ENCODE results near the gene VEZT.

Gene VEZT

GRCh38 chr12:95205685-95206084 lies 11.9 kb upstream of the VEZT start:
- Histone ChIP-seq H3K27me3 (no peaks in the 10 kb centered on the region), H3K9me3 (no peaks in the 10 kb centered on the region), H3K4me2 (no peak overlapping the region), H3K4me1 (peaks cover 53% of the 10 kb centered on the region), H3K9ac (no peak overlapping the region), H3K27ac (peak overlapping the region; percentile 51), H4K20me1 (no peaks in the 10 kb centered on the region), H3K36me3 (0 out of 2 replicates have a peak, but pooled peaks cover 3% of the 10 kb centered on the region), H3K4me3 (no peak overlapping the region)
- no peak for TF ChIP-seq Cebpa-rat (IDR thresholded peaks at IDR 0.05)

GRCh38 chr12:95206916-95207315 lies 10.7 kb upstream of the VEZT start:
- H3K4me2 ChIP-seq: no peak overlapping the region

GRCh38 chr12:95207407-95207806 lies 10.2 kb upstream of the VEZT start:
- Histone ChIP-seq H3K9ac (no peak overlapping the region), H3K4me3 (no peak overlapping the region), H3K36me3 (0 out of 2 replicates have a peak, but pooled peaks cover 3% of the 10 kb centered on the region), H3K4me2 (no peak overlapping the region), H3K27me3 (no peaks in the 10 kb centered on the region), H3K4me1 (peaks cover 40% of the 10 kb centered on the region), H3K9me3 (no peaks in the 10 kb centered on the region), H3K27ac (no peak overlapping the region), H4K20me1 (no peaks in the 10 kb centered on the region)
- TF ChIP-seq Cebpa-rat (IDR thresholded peaks at IDR 0.05): no peak

More at GRCh38 chr12:95206916-95207315, 10.7 kb upstream of the VEZT start:
- no peaks in the 10 kb centered on the region for H4K20me1 ChIP-seq
- H3K36me3 ChIP-seq: 0 out of 2 replicates have a peak, but pooled peaks cover 3% of the 10 kb centered on the region
- TF ChIP-seq Cebpa-rat (IDR thresholded peaks at IDR 0.05): no peak
- peaks cover 41% of the 10 kb centered on the region for H3K4me1 ChIP-seq
- H3K4me3 ChIP-seq: no peak overlapping the region
- H3K27ac ChIP-seq: no peak overlapping the region
- H3K9ac ChIP-seq: no peak overlapping the region
- no peaks in the 10 kb centered on the region for H3K27me3 ChIP-seq
- H3K9me3 ChIP-seq: no peaks in the 10 kb centered on the region

- no peak for TF ChIP-seq Cebpa-rat (IDR thresholded peaks at IDR 0.05)
- Histone ChIP-seq H4K20me1 (no peaks in the 10 kb centered on the region), H3K4me2 (no peak overlapping the region), H3K36me3 (0 out of 2 replicates have a peak, but pooled peaks cover 3% of the 10 kb centered on the region), H3K4me3 (no peak overlapping the region), H3K4me1 (peaks cover 29% of the 10 kb centered on the region), H3K27ac (no peak overlapping the region), H3K9ac (no peak overlapping the region), H3K27me3 (no peaks in the 10 kb centered on the region), H3K9me3 (no peaks in the 10 kb centered on the region)
Observed at GRCh38 chr12:95208678-95209077, 8.9 kb upstream of the VEZT start.

GRCh38 chr12:95212586-95212985 lies 5.0 kb upstream of the VEZT start:
- TF ChIP-seq Cebpa-rat (IDR thresholded peaks at IDR 0.05): no peak

GRCh38 chr12:95213119-95213518 lies 4.5 kb upstream of the VEZT start:
- H3K9me3 ChIP-seq: no peaks in the 10 kb centered on the region
- no peak overlapping the region for H3K9ac ChIP-seq
- no peaks in the 10 kb centered on the region for H3K27me3 ChIP-seq
- no peak overlapping the region for H3K4me3 ChIP-seq
- no peaks in the 10 kb centered on the region for H3K36me3 ChIP-seq
- H3K4me1 ChIP-seq: peaks cover 29% of the 10 kb centered on the region
- H4K20me1 ChIP-seq: no peaks in the 10 kb centered on the region
- H3K27ac ChIP-seq: no peak overlapping the region
- H3K4me2 ChIP-seq: no peak overlapping the region
- no peak for TF ChIP-seq Cebpa-rat (IDR thresholded peaks at IDR 0.05)

More at GRCh38 chr12:95212586-95212985, 5.0 kb upstream of the VEZT start:
- H4K20me1 ChIP-seq: no peaks in the 10 kb centered on the region
- H3K36me3 ChIP-seq: 0 out of 2 replicates have a peak, but pooled peaks cover 3% of the 10 kb centered on the region
- no peaks in the 10 kb centered on the region for H3K9me3 ChIP-seq
- H3K4me1 ChIP-seq: peaks cover 29% of the 10 kb centered on the region
- no peak overlapping the region for H3K27ac ChIP-seq
- no peak overlapping the region for H3K4me2 ChIP-seq
- H3K4me3 ChIP-seq: no peak overlapping the region
- H3K27me3 ChIP-seq: no peaks in the 10 kb centered on the region
- H3K9ac ChIP-seq: no peak overlapping the region

GRCh38 chr12:95213928-95214327 lies 3.7 kb upstream of the VEZT start:
- Histone ChIP-seq H3K36me3 (no peaks in the 10 kb centered on the region), H3K9me3 (no peaks in the 10 kb centered on the region), H3K4me2 (no peak overlapping the region), H3K27me3 (no peaks in the 10 kb centered on the region), H3K27ac (no peak overlapping the region), H4K20me1 (peaks cover 4% of the 10 kb centered on the region; the same call in 1 of the 2 replicates), H3K9ac (no peak overlapping the region), H3K4me3 (no peak overlapping the region), H3K4me1 (peaks cover 31% of the 10 kb centered on the region)
- no peak for TF ChIP-seq Cebpa-rat (IDR thresholded peaks at IDR 0.05)

GRCh38 chr12:95214466-95214865 lies 3.1 kb upstream of the VEZT start:
- no peaks in the 10 kb centered on the region for H3K36me3 ChIP-seq
- no peaks in the 10 kb centered on the region for H3K27me3 ChIP-seq
- no peak for TF ChIP-seq Cebpa-rat (IDR thresholded peaks at IDR 0.05)
- no peak overlapping the region for H3K4me2 ChIP-seq
- peaks cover 10% of the 10 kb centered on the region; the same call in 1 of the 2 replicates for H4K20me1 ChIP-seq
- H3K9me3 ChIP-seq: no peaks in the 10 kb centered on the region
- peaks cover 36% of the 10 kb centered on the region for H3K4me1 ChIP-seq
- no peak overlapping the region for H3K9ac ChIP-seq
- H3K4me3 ChIP-seq: no peak overlapping the region
- no peak overlapping the region for H3K27ac ChIP-seq

- H3K9ac ChIP-seq: no peak overlapping the region
- H3K4me1 ChIP-seq: peaks cover 38% of the 10 kb centered on the region
- peak overlapping the region; percentile 80 for H3K4me2 ChIP-seq
- H3K27me3 ChIP-seq: no peaks in the 10 kb centered on the region
- peaks cover 23% of the 10 kb centered on the region; the same call in 1 of the 2 replicates for H4K20me1 ChIP-seq
- peaks cover under 1% of the 10 kb centered on the region; the same call in 1 of the 2 replicates for H3K36me3 ChIP-seq
- peak overlapping the region; percentile 88; the same call in 1 of the 2 replicates for H3K4me3 ChIP-seq
- no peak for TF ChIP-seq Cebpa-rat (IDR thresholded peaks at IDR 0.05)
- H3K27ac ChIP-seq: no peak overlapping the region
- H3K9me3 ChIP-seq: no peaks in the 10 kb centered on the region
Observed at GRCh38 chr12:95215949-95216348, 1.7 kb upstream of the VEZT start.

GRCh38 chr12:95216711-95217376 lies 763 bp upstream of the VEZT start:
- H3K27me3 ChIP-seq: no peaks in the 10 kb centered on the region
- peaks cover 32% of the 10 kb centered on the region for H4K20me1 ChIP-seq
- peaks cover 38% of the 10 kb centered on the region for H3K4me1 ChIP-seq
- no peaks in the 10 kb centered on the region for H3K9me3 ChIP-seq
- peak overlapping the region; percentile 81 for H3K27ac ChIP-seq
- H3K4me3 ChIP-seq: peak overlapping the region; percentile 88
- H3K4me2 ChIP-seq: peak overlapping the region; percentile 80
- no peak for TF ChIP-seq Cebpa-rat (IDR thresholded peaks at IDR 0.05)
- H3K36me3 ChIP-seq: peaks cover 6% of the 10 kb centered on the region; the same call in 1 of the 2 replicates
- peak overlapping the region; percentile 82 for H3K9ac ChIP-seq
